NCI-H128 (cell line): ENCODE data around the gene ADSL.

Experiments
- DNase-seq: peaks from one replicate; lab custom pipeline; 2025; ENCODE audit not compliant: unreplicated experiment; lab: John Stamatoyannopoulos, UW

ADSL gene

GRCh38 chr22:40434745-40435144, 88.4 kb downstream of the ADSL start:
- no peak for DNase-seq

GRCh38 chr22:40436505-40437431, 90.5 kb downstream of the ADSL start:
- peak; percentile 26 for DNase-seq
